Gastrocnemius medialis (tissue), 4 donors: Measurements from ENCODE around the gene PDZK1IP1. TPM values are rescaled to one million over a fixed set of nuclear protein-coding genes. Genes with fewer than 3 reads are reported as not detected.

Experiments
- ATAC-seq, 2 donors: fragments of 150-250 bp; one replicate each; pipeline ENCODE4 v1.9.1; 2016
- DNase-seq, 2 donors: peaks; one replicate each; pipeline ENCODE4 v3.0.0-alpha.2; 2019
- H3K27ac ChIP-seq, 4 donors: fragments of 200-600 bp; sonication (generic); 1 replicate in 1 of 4; 2 replicates in 3 of 4; pipeline ENCODE4 v1.5.1; 2016 to 2018; ENCODE audit warnings: mild to moderate bottlenecking in 2 of 4, moderate library complexity in 1 of 4
- H3K27me3 ChIP-seq, 3 donors: fragments of 200-600 bp; sonication (generic) in 2 of 3; 1 replicate in 1 of 3; 2 replicates in 2 of 3; pipeline versions ENCODE4 v1.5.1 to v1.6.0; 2016 to 2019; ENCODE audit warnings: mild to moderate bottlenecking in 1 of 3, moderate library complexity in 1 of 3
- H3K36me3 ChIP-seq, 2 donors: fragments of 200-600 bp; sonication (generic) in 1 of 2; one replicate each; pipeline ENCODE4 v1.5.1; 2017 to 2018
- H3K4me1 ChIP-seq, 2 donors: fragments of 200-600 bp; sonication (generic) in 1 of 2; one replicate each; pipeline ENCODE4 v1.5.1; 2016 to 2017; ENCODE audit warnings: mild to moderate bottlenecking in 2 of 2
- H3K4me3 ChIP-seq, 4 donors: fragments of 200-600 bp; sonication (generic) in 3 of 4; 1 replicate in 1 of 4; 2 replicates in 3 of 4; pipeline ENCODE4 v1.5.1; 2016 to 2019; ENCODE audit warnings: mild to moderate bottlenecking in 2 of 4
- H3K9me3 ChIP-seq, 3 donors: fragments of 200-600 bp; sonication (generic) in 2 of 3; 1 replicate in 1 of 3; 2 replicates in 2 of 3; pipeline ENCODE4 v1.5.1; 2016 to 2019
- POLR2A ChIP-seq, 2 donors: fragments of 450-650 bp; IDR thresholded peaks; one replicate each; pipeline ENCODE4 v1.6.1; 2017; ENCODE audit warnings: antibody characterized with exemption in 2 of 2, mild to moderate bottlenecking in 2 of 2, moderate library complexity in 2 of 2
- in situ Hi-C, 4 donors: fragments of 200-750 bp; cut with MboI; loops; one replicate each; pipeline versions ENCODE4 v1.15.0 to v1.8.0; 2017; ENCODE audit warnings: low sequenced_read_pairs in 4 of 4
- intact Hi-C: fragments of 100-400 bp; cut with DNase I; formaldehyde crosslinking; loops from one replicate; pipeline ENCODE4 v1.15.1; 2023; ENCODE audit warnings: low total_unique reads
- total RNA-seq, 4 donors: library from RNA; depleted of rRNA; stranded (reverse); fragments of >200 nt; gene quantifications; one replicate each; pipeline versions ENCODE4 v1.1.0 to v1.2.3, GENCODE V29; 2016
- TF ChIP-seq, protein P1 (sequence below), 5 experiments: fragments of 450-650 bp in 3 of 5; fragments of 200-600 bp in 2 of 5; sonication (generic) in 2 of 5; IDR thresholded peaks in 4 of 5; conservative IDR thresholded peaks in 1 of 5; 1 replicate in 4 of 5; 2 replicates in 1 of 5; pipeline ENCODE4 v1.5.1; 2016 to 2019; ENCODE audit warnings: antibody characterized with exemption in 5 of 5, mild to moderate bottlenecking in 3 of 5, moderate library complexity in 3 of 5

Gene PDZK1IP1
- total RNA-seq, 4 donors from 2014 or later, result 1.8 to 10.9 (median 3.9) TPM; not detected in 1

DNA sequence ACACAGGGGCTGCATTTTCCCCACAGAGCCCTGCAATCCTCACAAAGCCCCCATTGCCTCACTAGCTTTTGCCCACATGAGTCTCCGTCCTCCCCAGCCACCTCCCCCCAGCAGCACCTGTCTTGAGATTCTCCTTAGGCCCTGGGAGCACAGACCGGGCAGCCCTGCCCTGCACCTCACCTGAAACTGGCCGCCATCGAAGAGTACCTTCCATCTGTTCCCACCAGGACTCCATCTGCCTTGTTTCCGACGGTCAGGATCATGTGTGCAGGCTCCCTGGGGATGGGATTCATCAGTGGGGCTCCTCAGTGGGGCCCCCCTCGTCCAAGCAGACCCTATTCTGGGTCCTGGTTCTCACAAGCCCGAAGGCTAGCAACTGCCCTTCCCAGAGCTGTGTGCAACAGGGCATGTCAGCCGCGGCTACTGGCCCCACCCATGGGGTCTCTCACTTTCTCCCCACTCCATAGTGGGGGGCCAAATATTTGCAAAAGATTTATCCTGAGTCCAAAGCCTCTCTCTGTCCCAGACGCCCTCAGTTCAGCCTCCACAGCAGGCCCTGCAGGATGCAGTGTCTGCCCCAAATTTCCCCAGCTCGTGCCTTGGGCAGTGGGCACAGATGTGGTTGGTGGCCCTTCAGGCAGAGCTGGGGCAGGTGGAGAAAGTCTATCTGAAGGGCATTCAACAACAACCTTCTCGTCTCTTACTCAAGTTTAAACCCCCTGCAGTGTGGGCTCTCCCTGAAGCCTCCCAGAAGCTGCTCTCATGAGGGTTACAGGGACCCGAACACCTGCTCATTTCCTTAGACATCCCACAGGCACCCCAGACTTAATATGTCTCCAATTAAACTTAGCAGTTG, 4.8 kb downstream of the PDZK1IP1 start:
- Histone ChIP-seq H3K36me3 (no peaks in the 10 kb centered on the region), H3K9me3 (no peaks in the 10 kb centered on the region), H3K4me1 (peaks cover 0 to 5% of the 10 kb centered on the region in 2 donors), H3K27ac (no peak overlapping the region), H3K4me3 (no peak overlapping the region), H3K27me3 (peaks cover 0 to 9% (median 5%) of the 10 kb centered on the region in 3 donors)
- intact Hi-C loops (no loop called here), in situ Hi-C loops (loop anchor here (25.0 kb wide), 4 partner anchors 152 to 527 kb away; partner anchors contain the start of genes CMPK1 (in 2 of the 4), FOXD2 (in 1 of the 4) and FOXE3 (in 1 of the 4))
- DNase-seq (no peak), ATAC-seq (no peak)
- TF ChIP-seq, protein P1, sequence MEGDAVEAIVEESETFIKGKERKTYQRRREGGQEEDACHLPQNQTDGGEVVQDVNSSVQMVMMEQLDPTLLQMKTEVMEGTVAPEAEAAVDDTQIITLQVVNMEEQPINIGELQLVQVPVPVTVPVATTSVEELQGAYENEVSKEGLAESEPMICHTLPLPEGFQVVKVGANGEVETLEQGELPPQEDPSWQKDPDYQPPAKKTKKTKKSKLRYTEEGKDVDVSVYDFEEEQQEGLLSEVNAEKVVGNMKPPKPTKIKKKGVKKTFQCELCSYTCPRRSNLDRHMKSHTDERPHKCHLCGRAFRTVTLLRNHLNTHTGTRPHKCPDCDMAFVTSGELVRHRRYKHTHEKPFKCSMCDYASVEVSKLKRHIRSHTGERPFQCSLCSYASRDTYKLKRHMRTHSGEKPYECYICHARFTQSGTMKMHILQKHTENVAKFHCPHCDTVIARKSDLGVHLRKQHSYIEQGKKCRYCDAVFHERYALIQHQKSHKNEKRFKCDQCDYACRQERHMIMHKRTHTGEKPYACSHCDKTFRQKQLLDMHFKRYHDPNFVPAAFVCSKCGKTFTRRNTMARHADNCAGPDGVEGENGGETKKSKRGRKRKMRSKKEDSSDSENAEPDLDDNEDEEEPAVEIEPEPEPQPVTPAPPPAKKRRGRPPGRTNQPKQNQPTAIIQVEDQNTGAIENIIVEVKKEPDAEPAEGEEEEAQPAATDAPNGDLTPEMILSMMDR (IDR thresholded peaks at IDR 0.05 in 4 of 5, conservative IDR thresholded peaks at IDR 0.05 in 1 of 5), result no peak
- no peak for TF ChIP-seq POLR2A (IDR thresholded peaks at IDR 0.05)

GRCh38 chr1:47184090-47184821, 5.6 kb downstream of the PDZK1IP1 start:
- in situ Hi-C loops (loop anchor here (25.0 kb wide), 4 partner anchors 153 to 528 kb away; partner anchors contain the start of genes CMPK1 (in 2 of the 4), FOXD2 (in 1 of the 4) and FOXE3 (in 1 of the 4)), intact Hi-C loops (no loop called here)
- H3K4me3 ChIP-seq, result no peak overlapping the region
- DNase-seq (no peak), ATAC-seq (no peak)
- TF ChIP-seq POLR2A (IDR thresholded peaks at IDR 0.05), result no peak
- TF ChIP-seq, protein P1 (IDR thresholded peaks at IDR 0.05 in 4 of 5, conservative IDR thresholded peaks at IDR 0.05 in 1 of 5), result no peak
- peaks cover 0 to 9% (median 5%) of the 10 kb centered on the region in 3 donors for H3K27me3 ChIP-seq
- H3K4me1 ChIP-seq, result peaks cover 8 to 13% of the 10 kb centered on the region in 2 donors
- H3K36me3 ChIP-seq, result no peaks in the 10 kb centered on the region
- no peaks in the 10 kb centered on the region for H3K9me3 ChIP-seq
- no peak overlapping the region for H3K27ac ChIP-seq

- intact Hi-C loops, result no loop called here
- H3K27me3 ChIP-seq, result peaks cover 0 to 9% (median 5%) of the 10 kb centered on the region in 3 donors
- no peak overlapping the region for H3K4me3 ChIP-seq
- H3K4me1 ChIP-seq, result peaks cover 9 to 13% of the 10 kb centered on the region in 2 donors
- DNase-seq (no peak), ATAC-seq (no peak)
- TF ChIP-seq, protein P1 (IDR thresholded peaks at IDR 0.05 in 4 of 5, conservative IDR thresholded peaks at IDR 0.05 in 1 of 5), result no peak
- no peak for TF ChIP-seq POLR2A (IDR thresholded peaks at IDR 0.05)
- H3K36me3 ChIP-seq, result no peaks in the 10 kb centered on the region
- H3K27ac ChIP-seq, result no peak overlapping the region
- H3K9me3 ChIP-seq, result no peaks in the 10 kb centered on the region
- in situ Hi-C loops, result loop anchor here (25.0 kb wide), 4 partner anchors 154 to 529 kb away; partner anchors contain the start of genes CMPK1 (in 2 of the 4), FOXD2 (in 1 of the 4) and FOXE3 (in 1 of the 4)
These were observed 6.3 kb downstream of the PDZK1IP1 start for GRCh38 chr1:47183308-47184089.

GRCh38 chr1:47182676-47183235, 7.1 kb downstream of the PDZK1IP1 start:
- Histone ChIP-seq H3K27me3 (peaks cover 0 to 9% (median 5%) of the 10 kb centered on the region in 3 donors), H3K9me3 (no peaks in the 10 kb centered on the region), H3K4me1 (peaks cover 9 to 13% of the 10 kb centered on the region in 2 donors), H3K4me3 (no peak overlapping the region), H3K36me3 (no peaks in the 10 kb centered on the region), H3K27ac (no peak overlapping the region)
- no peak for ATAC-seq
- in situ Hi-C loops (loop anchor here (25.0 kb wide), 4 partner anchors 155 to 530 kb away; partner anchors contain the start of genes CMPK1 (in 2 of the 4), FOXD2 (in 1 of the 4) and FOXE3 (in 1 of the 4)), intact Hi-C loops (no loop called here)
- no peak for DNase-seq
- no peak for TF ChIP-seq POLR2A (IDR thresholded peaks at IDR 0.05)
- TF ChIP-seq, protein P1 (IDR thresholded peaks at IDR 0.05 in 4 of 5, conservative IDR thresholded peaks at IDR 0.05 in 1 of 5), result no peak
